HK-2 (cell line): ENCODE data around the gene ABLIM3.

Experiments used
- DNase-seq: peaks from one replicate; pipeline ENCODE4 v3.0.0-alpha.2; 2018; ENCODE audit not compliant: unreplicated experiment

The ABLIM3 gene

DNA sequence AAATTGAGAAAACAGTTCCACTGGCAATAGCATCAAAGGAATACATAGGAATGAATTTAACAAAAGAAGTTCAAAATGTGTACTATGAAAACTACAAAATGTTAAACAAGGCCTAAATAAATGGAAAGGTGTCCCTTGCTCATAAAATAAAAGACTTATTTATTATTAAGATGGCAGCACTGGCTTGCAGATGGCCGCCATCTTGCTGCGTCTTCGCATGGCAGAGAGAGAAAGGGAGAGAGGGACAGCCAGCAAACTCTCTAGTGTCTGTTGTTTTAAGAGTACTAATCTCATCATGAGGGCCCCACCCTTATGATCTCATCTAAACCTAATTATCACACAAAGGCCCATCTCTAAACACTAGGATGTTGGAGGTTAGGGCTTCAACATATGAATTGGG lies 47.1 kb downstream of the ABLIM3 start:
- no peak for DNase-seq

DNA sequence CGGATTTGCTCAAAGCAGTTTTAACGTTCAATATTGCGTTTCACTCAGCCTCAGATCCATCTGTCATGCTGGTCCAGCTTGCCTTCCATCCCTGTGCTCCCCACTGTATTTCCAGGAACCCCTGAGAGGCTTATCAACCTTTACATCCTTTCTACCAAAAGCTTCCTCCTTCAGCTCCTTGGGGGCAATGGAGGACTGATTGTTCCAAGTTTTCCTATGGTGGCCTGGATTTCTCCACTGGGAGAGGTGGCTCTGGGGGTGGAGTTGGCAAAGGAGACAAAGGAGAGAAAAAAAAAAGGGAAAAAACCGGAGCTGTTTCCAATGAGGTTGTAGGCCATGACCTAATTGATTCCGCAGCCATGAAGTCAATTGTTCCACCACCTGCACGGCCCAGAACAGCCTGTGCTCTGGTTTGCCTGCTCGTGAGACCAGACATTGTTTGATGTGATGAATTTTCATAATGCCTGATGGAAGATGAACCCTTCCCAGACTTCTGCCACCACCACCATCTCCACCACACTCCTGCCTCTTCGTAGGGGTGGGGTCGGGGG lies 54.1 kb downstream of the ABLIM3 start:
- DNase-seq = no peak

DNA sequence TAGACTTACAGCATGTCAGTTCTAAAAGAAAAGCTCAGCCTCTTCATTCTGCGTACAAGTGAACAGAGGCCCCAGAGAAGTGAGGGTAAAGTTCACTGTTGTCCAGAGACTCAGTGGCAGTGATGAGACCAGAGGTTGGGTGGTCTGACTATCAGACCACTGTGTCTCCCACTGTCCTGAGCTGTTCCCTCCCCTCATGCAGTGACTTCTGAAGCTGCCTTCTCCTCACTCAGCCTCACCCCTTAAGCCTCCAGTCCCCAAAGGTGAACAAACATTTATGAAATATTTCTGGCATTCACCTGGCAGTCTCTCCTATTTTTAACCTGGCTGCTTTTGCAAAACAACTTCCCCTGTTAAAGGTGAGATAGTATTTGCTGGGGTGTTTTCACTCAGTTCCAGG lies 54.7 kb downstream of the ABLIM3 start:
- DNase-seq = no peak

DNA sequence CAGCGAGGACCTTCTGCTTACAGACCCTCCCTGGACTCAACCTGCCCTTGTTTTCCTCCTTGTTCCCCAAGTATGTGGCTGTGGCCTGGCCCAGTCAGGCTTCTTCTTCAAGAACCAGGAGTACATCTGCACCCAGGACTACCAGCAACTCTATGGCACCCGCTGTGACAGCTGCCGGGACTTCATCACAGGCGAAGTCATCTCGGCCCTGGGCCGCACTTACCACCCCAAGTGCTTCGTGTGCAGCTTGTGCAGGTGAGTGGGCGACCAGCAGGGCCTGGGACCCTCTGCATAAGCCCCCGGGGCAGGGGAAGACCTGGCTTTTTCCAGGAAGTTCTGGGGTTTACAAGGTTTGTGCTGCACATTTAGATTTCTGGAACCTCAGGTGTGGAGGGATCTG lies 56.9 kb downstream of the ABLIM3 start:
- DNase-seq = no peak

DNA sequence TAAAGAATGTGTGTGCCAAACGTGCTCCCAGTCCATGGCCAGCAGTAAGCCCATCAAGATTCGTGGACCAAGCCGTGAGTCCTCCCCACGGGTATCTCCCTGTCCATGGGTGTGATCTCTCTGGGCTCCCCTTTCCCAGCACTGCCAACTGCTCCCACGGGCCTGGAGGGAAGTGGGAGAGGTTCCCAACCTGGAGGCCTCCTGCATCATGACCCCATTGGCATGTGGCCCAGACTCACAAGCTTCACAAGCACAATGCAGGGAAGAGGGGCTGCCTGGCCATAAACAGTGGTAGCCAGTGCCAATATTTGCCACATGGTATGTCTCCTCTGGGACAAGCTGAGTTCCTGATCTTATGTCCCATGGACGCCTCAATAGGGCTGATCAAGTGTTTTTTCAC lies 59.1 kb downstream of the ABLIM3 start:
- DNase-seq = no peak

DNA sequence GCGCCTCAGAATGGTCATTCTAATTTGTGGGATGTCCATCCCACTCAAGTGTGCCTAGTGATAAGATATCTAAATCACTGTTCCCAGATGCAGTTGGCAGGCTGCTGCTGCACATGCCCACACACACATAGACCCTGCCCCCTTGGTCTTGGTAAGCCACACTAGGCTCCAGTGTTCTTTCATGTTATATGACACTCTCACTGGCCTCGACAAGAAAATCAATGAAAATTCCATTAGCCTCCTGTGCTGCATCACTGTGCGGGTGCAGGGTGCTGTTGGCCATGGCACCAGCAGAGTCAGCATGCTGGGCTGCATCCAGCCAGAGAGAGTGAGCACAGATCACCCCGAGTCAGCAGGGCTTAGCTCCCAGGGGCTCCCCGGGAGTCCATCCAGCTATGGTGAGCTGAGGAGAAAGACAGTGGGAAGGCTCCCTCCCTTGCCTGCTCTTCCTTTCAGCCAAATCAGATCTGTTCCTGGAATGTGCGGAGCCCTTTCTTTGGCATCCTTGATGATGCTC lies 59.9 kb downstream of the ABLIM3 start:
- DNase-seq = no peak

DNA sequence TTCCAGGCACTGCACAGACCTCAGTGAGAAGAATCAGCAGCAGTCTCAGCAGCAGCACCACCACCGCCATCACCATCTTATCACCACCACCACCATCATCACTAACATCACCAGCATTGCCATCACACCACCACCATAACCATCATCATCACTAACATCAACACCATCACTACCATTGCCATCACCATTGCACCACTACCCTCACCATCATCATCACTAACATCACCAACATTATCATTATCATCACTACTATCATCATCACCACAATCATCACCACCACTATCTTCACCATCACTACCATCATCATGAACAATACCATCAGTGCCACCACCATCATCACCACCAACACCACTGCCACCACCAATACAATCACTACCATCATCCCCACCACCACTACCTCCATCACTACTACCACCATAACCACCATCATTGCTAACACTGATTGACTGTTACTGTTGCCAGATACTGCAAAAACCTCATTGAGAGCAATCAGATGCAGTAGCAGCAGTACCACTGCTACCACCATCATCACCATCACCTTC lies 61.7 kb downstream of the ABLIM3 start:
- DNase-seq = no peak

DNA sequence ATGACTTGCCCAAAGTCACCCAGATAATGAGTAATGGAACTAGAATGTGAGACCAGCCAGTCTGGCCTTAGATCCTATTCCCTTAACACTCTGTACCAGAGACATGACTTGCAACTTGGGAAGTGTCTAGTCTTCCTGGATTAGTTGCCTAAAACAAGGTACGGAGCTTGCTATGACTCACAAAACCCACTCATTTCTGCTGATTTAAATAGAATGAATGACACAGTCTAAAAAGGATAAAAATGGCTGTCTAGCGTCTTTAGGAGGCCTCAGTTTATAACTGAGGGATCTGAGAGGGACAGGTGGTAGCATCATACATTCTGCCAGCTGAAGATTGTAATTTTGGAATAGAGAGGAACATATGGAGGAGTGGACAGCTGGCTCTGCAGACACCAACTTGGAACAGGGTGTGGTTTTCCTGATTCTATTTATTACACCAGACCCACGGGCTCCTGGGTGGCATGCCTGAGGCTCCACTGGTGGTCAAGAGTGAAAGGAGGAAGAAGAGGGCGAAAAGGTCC lies 62.7 kb downstream of the ABLIM3 start:
- DNase-seq = no peak

DNA sequence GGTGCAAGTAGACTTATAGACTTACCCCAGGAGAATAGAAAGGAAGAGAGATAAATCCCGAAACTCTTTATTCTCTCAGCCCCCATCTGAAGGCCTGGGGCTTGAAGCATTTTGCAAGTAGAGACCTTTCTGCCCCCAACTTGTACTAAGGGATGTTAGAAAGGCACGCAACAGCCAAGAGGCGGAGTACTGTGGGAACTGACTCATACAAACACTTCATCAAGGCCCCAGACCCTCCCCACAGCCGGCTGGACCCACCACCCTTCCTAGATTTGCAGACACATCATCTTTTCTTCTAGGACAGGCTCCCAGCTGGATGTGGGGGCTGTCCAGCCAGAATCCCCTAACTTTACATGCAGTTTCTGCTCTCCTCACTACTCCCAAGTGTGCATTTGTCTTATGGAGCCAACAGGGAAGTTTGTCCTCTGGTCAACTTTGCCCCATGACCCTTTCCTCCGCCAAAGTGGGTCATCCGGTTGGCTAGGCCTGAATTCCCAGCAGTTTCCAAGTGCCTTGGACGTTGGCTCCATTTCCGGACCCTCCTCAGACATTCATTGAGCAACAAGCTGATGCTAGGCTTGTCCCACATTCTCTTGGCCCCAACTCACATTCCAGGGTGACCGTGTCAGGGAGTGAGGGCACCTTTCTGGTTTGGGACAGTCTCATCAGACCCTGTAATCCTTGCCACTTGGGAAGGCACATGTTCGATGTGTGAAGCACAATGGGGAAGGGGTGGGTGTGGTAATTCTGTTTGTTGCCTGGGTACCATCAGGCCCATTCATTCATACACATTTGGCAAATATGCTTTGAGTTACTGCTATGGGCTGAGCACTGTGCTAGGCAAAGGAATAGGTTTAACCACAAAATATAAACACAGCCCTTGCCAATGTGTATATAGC lies 64.6 kb downstream of the ABLIM3 start:
- DNase-seq = no peak

DNA sequence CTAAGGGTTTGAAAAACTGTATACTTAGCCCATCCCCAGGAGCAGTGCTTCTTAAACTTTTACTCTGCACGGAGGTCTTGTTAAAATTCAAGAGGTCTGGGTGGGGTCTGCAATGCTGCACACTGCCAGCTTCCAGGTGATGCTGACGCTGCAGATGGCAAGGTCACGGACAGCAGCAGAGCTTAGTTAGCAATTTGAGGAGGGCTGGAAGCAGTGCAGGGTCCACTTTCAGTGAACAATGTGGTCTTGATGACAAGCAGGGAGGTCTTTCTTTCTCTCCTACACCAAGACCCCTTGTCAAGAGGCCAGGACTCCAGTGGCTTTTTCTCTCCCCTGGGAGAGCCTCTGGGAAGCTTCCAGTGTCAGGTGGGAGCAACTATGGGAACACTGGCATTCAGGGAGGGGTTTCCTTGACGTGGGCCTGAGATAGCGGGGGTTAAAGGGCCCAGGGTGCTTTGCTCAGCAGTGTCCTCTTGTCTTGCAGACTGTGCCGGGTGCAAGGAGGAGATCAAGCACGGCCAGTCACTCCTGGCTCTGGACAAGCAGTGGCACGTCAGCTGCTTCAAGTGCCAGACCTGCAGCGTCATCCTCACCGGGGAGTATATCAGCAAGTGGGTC lies 65.3 kb downstream of the ABLIM3 start:
- DNase-seq = no peak

DNA sequence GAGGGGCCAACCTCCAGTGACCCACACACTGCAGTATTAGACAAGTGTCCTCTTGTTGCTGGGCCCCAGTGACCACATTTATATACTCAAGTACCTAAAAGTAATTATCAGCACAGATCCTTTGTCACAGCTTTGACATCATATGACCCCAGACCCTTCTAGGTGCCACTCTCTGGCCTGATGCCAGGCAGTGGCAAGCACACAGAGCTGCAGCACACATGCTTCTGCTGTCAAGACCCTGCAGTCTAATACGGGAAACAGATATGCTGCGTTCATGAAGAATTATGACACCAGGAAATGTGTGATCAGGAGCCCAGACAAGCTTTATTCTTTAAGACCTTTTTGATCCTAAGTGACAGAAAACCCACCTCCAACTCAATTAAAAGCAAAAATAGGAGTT lies 66.5 kb downstream of the ABLIM3 start:
- no peak for DNase-seq

DNA sequence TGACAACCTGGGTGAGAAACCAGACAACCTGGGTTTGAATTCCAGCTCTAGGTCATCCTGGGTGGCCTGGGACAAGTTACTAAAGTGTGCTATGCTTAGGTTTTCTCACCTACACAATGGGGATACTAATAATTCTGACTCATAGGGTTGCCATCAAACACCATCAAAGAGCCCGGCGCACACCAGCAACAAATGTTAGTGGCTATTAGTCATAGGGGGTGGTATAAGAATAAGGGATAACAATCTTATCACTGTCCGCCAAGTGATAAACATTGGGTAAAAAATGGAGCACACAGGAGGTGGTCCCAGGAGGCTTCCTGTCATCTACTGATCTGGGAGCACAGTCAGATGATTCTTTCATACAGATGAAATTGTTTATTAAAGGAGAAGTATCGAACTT lies 68.9 kb downstream of the ABLIM3 start:
- no peak for DNase-seq

DNA sequence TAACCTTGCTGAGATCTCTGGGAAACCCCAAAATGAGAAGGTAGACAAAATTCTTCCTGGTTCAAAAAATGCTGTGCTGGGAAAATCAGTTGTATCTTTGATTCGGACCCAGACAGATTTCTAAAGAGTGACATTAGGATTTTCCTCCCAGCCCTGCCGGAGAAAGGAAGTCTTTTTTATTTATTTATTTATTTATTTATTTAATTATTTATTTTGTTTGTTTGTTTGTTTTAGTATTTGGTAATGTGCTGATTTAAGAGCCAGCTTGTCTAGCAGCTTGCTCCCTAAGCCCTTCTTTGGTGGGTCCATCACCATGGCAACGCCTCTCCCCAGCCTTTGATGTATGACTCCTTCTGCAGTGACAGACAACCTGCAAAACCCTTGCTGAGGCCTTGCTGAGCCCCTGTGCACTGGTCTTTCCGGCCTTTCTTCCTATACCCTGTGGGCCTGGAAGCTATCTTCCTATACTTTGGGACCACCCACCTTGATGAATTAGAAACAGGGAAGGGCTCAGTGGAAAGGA lies 69.7 kb downstream of the ABLIM3 start:
- no peak for DNase-seq

DNA sequence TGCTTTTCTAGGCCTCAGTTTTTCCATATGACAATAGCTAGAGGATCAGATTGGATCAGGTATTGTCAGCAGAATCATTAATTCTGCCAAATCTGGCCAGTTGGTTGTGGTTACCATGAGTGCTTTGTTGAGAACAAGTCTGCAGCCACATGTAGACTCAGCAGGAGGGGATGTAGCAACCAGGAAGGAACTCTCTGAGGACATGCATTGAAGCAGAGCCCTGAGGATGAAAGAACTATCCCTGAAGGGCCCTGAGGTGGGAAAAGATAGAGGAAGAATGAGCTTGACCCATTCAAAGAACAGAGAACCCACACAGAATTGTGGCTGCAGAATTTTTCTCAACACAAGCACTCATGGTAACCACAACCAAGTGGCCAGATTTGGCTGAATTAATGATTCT lies 70.3 kb downstream of the ABLIM3 start:
- DNase-seq = no peak

DNA sequence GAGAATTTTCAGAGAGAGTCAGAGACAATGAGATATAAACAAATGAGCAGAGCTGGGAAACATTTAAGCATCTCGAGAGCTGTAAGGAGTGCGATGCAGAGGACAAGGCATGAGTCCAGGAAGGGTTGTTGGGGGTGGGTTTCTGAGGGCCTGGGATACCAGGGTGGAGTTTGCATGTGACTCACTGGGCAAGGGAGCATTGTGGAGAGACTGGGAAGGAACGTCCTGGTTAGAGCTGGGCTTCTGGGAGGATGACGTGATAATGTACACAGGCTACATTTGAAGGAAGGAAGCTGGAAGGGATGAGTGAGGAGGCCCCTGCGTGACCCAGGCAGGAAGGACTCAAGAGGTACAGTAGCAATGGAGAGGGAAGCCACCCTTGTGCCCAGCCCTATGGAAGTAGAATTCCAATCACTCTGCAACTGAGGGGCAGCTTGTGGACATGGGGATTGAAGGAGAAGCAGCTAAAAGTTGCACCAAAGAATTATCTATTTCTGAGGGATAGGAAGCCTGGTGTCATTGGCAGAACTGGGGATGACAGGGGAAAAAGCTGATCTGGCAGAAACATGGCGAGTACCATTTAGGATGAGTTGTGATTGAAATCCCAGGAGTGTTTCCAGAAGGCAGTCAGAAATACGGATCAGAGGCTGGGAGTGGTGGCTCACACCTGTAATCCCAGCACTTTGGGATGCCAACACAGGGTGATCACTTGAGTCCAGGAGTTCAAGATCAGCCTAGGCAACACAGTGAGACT lies 71.1 kb downstream of the ABLIM3 start:
- DNase-seq = no peak

DNA sequence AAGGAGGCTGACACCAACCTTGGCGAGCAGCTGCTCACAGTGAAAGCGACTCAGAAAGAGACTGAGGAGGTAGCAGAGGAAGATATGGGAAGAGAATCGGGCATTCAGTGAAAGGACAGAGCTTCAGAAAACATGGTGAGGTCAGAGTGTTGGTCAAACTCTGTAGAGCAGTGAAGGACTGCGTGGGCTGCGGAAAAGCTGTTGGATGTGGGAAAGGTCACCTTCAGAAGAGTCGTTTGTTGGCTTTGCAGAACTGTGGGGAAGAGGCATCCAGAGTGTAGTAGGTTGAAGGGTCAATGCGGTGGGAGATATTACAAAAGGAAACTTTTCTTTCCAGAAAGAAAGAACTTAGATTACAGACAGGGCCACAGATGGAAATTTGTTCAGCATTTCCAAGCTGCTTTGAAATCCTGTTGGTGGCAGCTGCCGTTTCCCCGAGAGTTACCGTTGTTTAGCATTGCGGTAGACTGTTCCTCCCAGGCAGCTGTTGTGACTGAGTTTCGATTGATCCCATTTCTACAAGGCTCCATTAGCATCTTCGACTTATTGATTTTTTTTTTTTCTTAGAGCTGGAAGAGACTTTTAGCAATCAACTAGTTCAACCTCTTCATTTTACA lies 72.1 kb downstream of the ABLIM3 start:
- no peak for DNase-seq

DNA sequence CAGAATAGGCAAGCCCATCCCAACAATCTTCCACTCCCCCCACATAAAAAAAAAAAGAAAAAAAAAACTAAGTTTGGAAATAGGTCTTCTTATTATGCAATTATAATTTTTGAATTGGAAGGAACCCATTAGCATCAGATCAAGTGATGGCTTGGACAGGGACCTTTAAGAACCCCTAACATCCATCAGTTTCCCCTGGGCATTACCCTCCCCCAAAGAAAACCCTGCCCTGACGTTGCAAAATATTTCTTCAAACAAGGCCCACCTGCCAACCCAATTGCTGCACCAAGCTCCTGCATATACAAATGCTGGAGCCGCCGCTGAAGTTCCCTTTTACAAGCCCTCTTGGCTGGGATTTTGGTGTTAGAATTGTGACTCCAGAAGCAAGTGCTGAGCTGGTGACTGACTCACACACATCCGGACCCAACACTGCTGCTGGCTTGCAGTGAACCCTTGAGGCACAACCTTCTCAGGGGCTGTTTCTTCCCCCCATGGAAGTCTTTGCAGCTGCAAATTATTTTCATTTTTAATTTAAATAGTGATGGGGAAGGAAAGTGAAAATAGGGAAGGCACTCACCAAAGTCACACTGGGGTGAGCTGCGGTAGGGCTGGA lies 74.3 kb downstream of the ABLIM3 start:
- DNase-seq = no peak

DNA sequence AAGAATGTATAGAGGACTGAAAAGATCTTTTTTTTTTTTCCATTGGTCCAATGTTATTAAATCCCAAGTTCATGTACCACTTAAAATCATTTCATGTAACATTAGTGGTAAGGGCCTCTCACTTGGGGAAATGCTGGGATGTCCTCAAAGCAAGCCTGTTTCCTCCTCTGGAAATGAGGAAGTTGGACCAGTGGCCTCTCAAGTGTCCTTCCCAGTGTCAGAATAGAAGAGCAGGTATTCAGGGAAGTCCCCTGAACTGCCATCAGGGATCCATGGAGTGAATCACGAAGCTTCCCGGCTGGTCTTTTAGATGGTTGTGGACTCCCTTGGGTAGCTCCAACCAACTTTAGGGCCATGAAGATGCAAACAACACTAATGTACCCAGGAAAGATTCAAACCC lies 75.2 kb downstream of the ABLIM3 start:
- DNase-seq = no peak

DNA sequence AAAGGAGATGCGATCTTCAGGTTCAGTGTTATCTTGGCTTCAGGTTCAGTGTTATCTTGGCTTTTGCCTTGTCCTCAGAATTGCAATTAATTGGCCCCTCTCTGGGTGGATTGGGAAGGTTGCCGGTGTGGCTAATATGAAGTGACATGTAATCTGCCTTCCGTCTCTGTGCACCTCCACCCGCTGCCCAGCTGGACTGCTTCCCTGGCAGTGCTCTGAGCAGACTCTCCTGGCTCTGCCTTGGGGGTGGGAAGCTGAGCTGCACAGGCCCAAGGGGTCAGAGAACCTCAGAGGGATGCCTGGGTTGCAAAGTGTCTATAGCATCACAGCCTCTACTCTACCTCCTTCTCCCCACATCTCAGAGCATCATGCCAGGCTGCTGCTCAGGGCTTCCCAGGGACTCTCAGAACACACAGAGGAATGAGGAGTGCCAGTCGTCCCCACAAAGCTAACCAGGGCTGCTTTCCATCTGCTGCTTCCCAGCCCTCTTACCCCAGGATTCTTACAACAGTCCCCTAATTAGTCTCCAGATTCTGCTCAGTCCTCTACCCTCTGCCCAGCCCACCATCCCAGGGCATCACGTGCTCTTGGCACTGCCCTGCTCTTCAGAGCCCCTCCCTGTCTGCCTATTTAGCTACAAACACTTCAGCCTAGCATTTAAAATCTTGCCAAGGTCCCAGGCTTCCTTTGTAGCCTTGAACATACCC lies 76.0 kb downstream of the ABLIM3 start:
- no peak for DNase-seq

DNA sequence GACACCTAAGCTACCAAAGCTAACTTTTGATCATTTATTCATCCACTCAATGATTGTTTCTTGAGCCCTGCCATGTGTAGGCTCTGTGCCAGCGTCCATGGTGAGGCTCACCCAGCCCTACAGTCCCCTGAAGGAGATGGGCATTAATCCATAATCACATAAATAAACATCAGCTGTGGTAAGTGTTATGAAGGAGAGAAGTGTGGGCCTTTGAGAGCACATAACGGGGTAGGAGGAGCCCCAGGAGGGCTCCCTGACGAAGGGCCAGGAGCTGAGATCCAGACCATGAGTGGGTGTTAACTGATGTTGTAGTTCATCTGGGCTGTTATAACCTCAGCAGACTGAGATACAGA lies 76.5 kb downstream of the ABLIM3 start:
- DNase-seq = no peak
